Transverse colon (tissue), 4 donors: ENCODE results near the gene NAMPT. TPM values are rescaled to one million over a fixed set of nuclear protein-coding genes. Genes with fewer than 3 reads are reported as not detected.
"Not testable (repeated sequence)": the region's sequence is repeated elsewhere in the genome, so short reads cannot be mapped to it uniquely, and the experiment has no call there.

Experiments used
- DNase-seq: peaks from one replicate; pipeline ENCODE4 v3.0.0-alpha.2; 2019
- H3K27ac ChIP-seq, 4 donors: fragments of 200-600 bp; sonication (generic); 2 replicates each; pipeline ENCODE4 v1.5.1; 2016 to 2018; ENCODE audit warnings: inconsistent platforms in 4 of 4
- H3K27me3 ChIP-seq: fragments of 200-600 bp; sonication (generic); 2 replicates; pipeline ENCODE4 v1.5.1; 2017; ENCODE audit warnings: inconsistent platforms
- H3K36me3 ChIP-seq, 4 donors: fragments of 200-600 bp; sonication (generic); 2 replicates each; pipeline ENCODE4 v1.5.1; 2017 to 2019; ENCODE audit warnings: inconsistent platforms in 4 of 4
- H3K4me1 ChIP-seq, 4 donors: fragments of 200-600 bp; sonication (generic); 2 replicates each; pipeline ENCODE4 v1.5.1; 2017 to 2020; ENCODE audit warnings: inconsistent platforms in 4 of 4
- H3K4me3 ChIP-seq, 4 donors: fragments of 200-600 bp; sonication (generic); 1 replicate in 1 of 4; 2 replicates in 3 of 4; pipeline versions ENCODE4 v1.5.1 to v1.6.1; 2017 to 2019; ENCODE audit warnings: inconsistent platforms in 4 of 4
- H3K9me3 ChIP-seq, 2 donors: fragments of 200-600 bp; sonication (generic); 2 replicates each; pipeline ENCODE4 v1.5.1; 2017 to 2019; ENCODE audit warnings: inconsistent platforms in 2 of 2
- EP300 ChIP-seq: sonication (generic); formaldehyde crosslinking; IDR thresholded peaks from one replicate; pipeline ENCODE4 v1.6.1; 2017; ENCODE audit warnings: antibody characterized with exemption, low read depth
- POLR2A ChIP-seq: fragments of 450-650 bp; IDR thresholded peaks from one replicate; pipeline ENCODE4 v1.6.1; 2016; ENCODE audit warnings: antibody characterized with exemption, mild to moderate bottlenecking, moderate library complexity
- POLR2AphosphoS5 ChIP-seq, 3 donors: sonication (generic); formaldehyde crosslinking; IDR thresholded peaks; one replicate each; pipeline ENCODE4 v1.6.1; 2016; ENCODE audit warnings: antibody characterized with exemption in 3 of 3
- WGBS, 2 donors: methylation state at CpG; one replicate each; pipeline ENCODE4 v1.1.5; 2018; ENCODE audit warnings: low coverage in 1 of 2; 5-methylcytosine and 5-hydroxymethylcytosine counted together
- in situ Hi-C, 4 donors: fragments of 200-750 bp; cut with MboI; loops; one replicate each; pipeline versions ENCODE4 v1.15.0 to v1.15.1; 2017; ENCODE audit warnings: low sequenced_read_pairs in 3 of 4, low pct_ligation_motif_present in 1 of 4, low pct_unique_long_range_greater_than_20kb in 1 of 4
- intact Hi-C: fragments of 100-400 bp; cut with DNase I; formaldehyde crosslinking; loops from one replicate; pipeline ENCODE4 v1.15.1; 2023; ENCODE audit warnings: low total_unique reads
- total RNA-seq, 4 donors: library from RNA; depleted of rRNA; stranded (reverse); fragments of >200 nt; gene quantifications; one replicate each; pipeline ENCODE4 v1.1.0, GENCODE V29; 2016
- TF ChIP-seq, protein P1 (sequence below), 5 experiments: fragments of 200-600 bp in 3 of 5; fragments of 450-650 bp in 2 of 5; sonication (generic) in 3 of 5; IDR thresholded peaks; 1 replicate in 2 of 5; 2 replicates in 3 of 5; pipeline ENCODE4 v1.5.1; 2016 to 2017; ENCODE audit warnings: antibody characterized with exemption in 5 of 5, inconsistent platforms in 3 of 5, mild to moderate bottlenecking in 2 of 5, moderate library complexity in 1 of 5

NAMPT gene
- total RNA-seq, 4 donors from 2014 or later = 31.4 to 132 (median 105) TPM

DNA sequence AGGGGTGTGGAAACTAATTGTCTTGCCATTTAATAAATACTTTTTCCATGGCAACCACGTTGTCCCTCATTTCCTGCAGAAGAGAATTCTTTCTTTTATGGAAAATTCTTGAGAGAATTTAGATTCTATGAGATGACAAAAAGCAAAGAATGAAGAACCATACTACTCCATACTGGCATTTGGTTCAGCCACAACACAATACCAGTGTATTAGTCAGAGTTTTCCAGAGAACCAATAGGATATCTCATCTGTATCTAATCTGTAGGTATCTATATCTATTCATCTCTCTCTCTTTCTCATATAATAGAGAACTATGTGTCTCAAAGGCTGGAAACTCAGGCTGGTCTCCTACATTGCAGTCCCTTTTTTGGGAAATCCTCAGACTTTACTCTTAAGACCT, 44.6 kb upstream of the NAMPT start:
- intact Hi-C loops (no loop called here), in situ Hi-C loops (no loop called here)
- Histone ChIP-seq H3K9me3 (no peaks in the 10 kb centered on the region), H3K27me3 (no peaks in the 10 kb centered on the region), H3K27ac (no peak overlapping the region), H3K36me3 (no peaks in the 10 kb centered on the region), H3K4me1 (peaks cover 0 to 3% (median 0%) of the 10 kb centered on the region in 4 donors), H3K4me3 (no peak overlapping the region)
- WGBS, 2 donors = 0% methylated on average over 1 of the region's 1 CpG
- DNase-seq = no peak
- TF ChIP-seq, protein P1, sequence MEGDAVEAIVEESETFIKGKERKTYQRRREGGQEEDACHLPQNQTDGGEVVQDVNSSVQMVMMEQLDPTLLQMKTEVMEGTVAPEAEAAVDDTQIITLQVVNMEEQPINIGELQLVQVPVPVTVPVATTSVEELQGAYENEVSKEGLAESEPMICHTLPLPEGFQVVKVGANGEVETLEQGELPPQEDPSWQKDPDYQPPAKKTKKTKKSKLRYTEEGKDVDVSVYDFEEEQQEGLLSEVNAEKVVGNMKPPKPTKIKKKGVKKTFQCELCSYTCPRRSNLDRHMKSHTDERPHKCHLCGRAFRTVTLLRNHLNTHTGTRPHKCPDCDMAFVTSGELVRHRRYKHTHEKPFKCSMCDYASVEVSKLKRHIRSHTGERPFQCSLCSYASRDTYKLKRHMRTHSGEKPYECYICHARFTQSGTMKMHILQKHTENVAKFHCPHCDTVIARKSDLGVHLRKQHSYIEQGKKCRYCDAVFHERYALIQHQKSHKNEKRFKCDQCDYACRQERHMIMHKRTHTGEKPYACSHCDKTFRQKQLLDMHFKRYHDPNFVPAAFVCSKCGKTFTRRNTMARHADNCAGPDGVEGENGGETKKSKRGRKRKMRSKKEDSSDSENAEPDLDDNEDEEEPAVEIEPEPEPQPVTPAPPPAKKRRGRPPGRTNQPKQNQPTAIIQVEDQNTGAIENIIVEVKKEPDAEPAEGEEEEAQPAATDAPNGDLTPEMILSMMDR (IDR thresholded peaks at IDR 0.05) = no peak
- TF ChIP-seq POLR2AphosphoS5 (IDR thresholded peaks at IDR 0.05) = no peak
- TF ChIP-seq POLR2A = no peak
- TF ChIP-seq EP300 = no peak

DNA sequence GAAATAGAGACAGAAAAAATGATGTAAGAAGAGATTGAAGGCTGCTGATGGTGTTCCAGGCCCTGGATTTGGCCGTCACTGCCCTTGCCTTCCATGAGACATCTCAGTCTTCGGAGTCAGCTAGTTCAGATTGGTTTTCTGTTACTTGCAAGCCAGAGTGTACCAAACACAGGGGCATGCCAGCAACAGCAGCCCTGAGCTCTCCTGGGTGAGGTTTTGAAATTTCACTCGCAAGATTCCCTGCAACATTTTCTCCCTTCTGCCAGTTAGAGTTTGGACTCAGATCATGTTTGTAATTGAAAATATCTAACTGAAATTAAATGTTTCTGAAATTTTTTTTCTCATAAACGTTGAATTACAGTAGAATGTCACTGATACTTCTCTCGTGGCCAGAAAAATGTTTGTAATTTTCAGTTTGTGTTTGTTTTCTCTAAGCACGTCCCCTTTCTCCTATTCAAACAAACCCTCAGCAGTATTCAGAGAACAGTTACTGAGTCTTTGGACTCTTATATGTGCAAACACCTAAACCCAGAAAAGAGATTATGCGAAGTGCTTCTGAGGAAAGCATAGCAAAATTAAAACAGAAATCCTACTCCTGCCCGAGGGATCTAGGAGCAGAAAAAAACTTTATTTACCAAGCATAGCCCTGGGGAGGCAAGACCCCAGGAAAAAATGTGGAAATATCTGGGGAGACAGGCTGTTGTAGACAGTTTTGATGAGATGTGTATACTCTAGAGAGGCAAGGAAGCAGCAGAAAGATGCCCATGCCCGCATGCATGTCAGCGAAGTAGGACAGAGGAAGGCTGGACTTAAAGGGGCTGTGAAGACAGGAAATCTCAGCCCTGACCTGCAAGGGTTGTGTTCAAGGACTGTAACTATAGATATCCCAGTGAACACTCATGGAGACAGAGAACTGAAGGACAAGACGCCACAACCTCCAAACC, 43.0 kb upstream of the NAMPT start:
- Histone ChIP-seq H3K4me3 (no peak overlapping the region), H3K27ac (no peak overlapping the region), H3K36me3 (no peaks in the 10 kb centered on the region), H3K9me3 (no peaks in the 10 kb centered on the region), H3K27me3 (no peaks in the 10 kb centered on the region), H3K4me1 (peaks cover 0 to 3% (median 0%) of the 10 kb centered on the region in 4 donors)
- in situ Hi-C loops = no loop called here
- WGBS, 2 donors = 69 to 78% methylated on average over 5 to 11 of the region's 11 CpGs
- intact Hi-C loops = no loop called here
- DNase-seq = no peak
- TF ChIP-seq, protein P1 (IDR thresholded peaks at IDR 0.05) = no peak
- TF ChIP-seq POLR2AphosphoS5 (IDR thresholded peaks at IDR 0.05) = no peak
- TF ChIP-seq EP300 = no peak
- no peak for TF ChIP-seq POLR2A

DNA sequence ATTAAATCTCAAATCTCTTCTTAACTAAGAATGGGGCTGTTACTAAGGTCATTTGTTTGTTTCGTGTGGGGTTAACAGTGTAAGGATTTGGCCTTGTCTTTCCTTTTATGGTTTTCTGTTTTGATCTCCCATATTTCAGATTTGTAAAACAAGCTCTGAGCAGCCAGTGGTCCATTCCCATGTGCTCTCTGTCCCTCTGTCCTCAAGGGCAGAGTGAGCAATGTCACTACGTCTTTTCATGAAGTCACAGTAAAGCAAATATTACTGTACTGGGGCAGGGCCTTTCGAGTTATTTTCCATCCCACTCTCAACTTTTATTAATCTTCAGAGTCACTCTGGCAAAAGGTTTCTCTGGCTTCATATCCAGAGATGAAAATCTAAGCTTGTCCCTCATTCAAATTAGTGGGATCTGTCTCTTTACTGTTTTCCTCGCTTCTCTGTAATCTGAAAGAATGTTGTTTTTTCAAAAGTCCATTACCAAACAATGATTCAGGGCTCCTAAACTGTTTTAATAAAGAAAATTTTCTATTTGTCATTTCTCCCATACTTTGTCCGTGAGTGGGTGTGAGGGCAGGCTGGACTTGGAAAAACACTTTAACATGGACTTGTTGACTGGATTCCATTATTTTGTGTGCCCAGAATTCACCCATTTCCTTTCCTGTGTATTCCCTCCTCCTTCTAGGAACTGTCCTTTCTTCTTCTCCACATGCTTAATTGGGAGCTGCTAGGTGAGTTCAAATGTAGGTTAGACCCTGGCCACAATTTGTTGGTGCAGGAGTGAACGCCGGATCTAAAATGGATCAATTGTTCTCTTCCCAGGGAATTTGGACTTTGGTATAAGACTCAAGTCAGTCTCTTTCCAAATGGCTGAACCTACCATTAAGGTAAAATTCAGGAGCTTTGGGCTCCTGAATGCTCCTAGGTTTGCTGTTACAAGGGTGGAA, 42.1 kb upstream of the NAMPT start:
- H3K4me1 ChIP-seq = peaks cover 0 to 3% (median 0%) of the 10 kb centered on the region in 4 donors
- H3K9me3 ChIP-seq = no peaks in the 10 kb centered on the region
- H3K27me3 ChIP-seq = no peaks in the 10 kb centered on the region
- no peaks in the 10 kb centered on the region for H3K36me3 ChIP-seq
- TF ChIP-seq, protein P1 (IDR thresholded peaks at IDR 0.05) = no peak
- no peak for TF ChIP-seq EP300
- TF ChIP-seq POLR2AphosphoS5 (IDR thresholded peaks at IDR 0.05) = no peak
- no peak for TF ChIP-seq POLR2A
- DNase-seq = no peak
- H3K4me3 ChIP-seq = no peak overlapping the region
- no peak overlapping the region for H3K27ac ChIP-seq
- WGBS, 2 donors = 79 to 95% methylated on average over 5 to 7 of the region's 7 CpGs
- in situ Hi-C loops = no loop called here
- intact Hi-C loops = no loop called here

DNA sequence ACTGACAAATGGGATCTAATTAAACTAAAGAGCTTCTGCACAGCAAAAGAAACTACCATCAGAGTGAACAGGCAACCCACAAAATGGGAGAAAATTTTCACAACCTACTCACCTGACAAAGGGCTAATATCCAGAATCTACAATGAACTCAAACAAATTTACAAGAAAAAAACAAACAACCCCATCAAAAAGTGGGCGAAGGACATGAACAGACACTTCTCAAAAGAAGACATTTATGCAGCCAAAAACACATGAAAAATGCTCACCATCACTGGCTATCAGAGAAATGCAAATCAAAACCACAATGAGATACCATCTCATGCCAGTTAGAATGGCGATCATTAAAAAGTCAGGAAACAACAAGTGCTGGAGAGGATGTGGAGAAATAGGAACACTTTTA, 39.7 kb upstream of the NAMPT start:
- intact Hi-C loops, H3K36me3 ChIP-seq, H3K27me3 ChIP-seq, H3K4me1 ChIP-seq, H3K9me3 ChIP-seq, DNase-seq, in situ Hi-C loops, H3K4me3 ChIP-seq, H3K27ac ChIP-seq: not testable (repeated sequence)
- WGBS, 2 donors = 89 to 100% methylated on average over 1 to 2 of the region's 2 CpGs

DNA sequence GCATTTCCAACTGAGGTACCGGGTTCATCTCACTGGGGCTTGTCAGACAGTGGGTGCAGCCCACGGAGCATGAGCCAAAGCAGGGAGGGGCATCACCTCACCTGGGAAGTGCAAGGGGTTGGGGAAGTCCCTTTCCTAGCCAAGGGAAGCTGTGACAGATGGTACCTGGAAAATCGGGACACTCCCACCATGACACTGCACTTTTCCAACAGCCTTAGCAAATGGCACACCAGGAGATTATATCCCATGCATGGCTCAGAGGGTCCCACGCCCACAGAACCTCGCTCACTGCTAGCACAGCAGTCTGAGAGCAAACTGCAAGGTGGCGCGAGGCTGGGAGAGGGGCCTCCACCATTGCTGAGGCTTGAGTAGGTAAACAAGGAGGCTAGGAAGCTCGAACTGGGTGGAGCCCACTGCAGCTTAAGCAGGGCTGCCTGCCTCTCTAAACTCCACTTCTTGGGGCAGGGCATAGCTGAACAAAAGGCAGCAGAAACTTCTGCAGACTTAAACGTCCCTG, 35.5 kb upstream of the NAMPT start:
- in situ Hi-C loops = not testable (repeated sequence)
- 79% methylated on average over 9 of the region's 9 CpGs; no CpG with 5 or more reads in 1 of the 2 donors for WGBS, 2 donors

More for the DNA sequence above, 35.5 kb upstream of the NAMPT start:
- H3K27me3 ChIP-seq, H3K27ac ChIP-seq, H3K4me3 ChIP-seq, intact Hi-C loops, H3K4me1 ChIP-seq, H3K36me3 ChIP-seq, H3K9me3 ChIP-seq, DNase-seq: not testable (repeated sequence)
